BLaER1 (cell line): ENCODE measurements around the gene NIPSNAP3A.
"Not testable (repeated sequence)": the region's sequence is repeated elsewhere in the genome, so short reads cannot be mapped to it uniquely, and the experiment has no call there.

Experiments used
- H3K27ac ChIP-seq: shearing (Covaris generic); formaldehyde crosslinking; 2 replicates; pipeline ENCODE4 v1.8.1; 2022
- H3K27me3 ChIP-seq: shearing (Covaris generic); formaldehyde crosslinking; 2 replicates; pipeline ENCODE4 v1.8.1; 2022
- H3K36me3 ChIP-seq: shearing (Covaris generic); formaldehyde crosslinking; 2 replicates; pipeline ENCODE4 v1.8.1; 2022
- H3K4me1 ChIP-seq: shearing (Covaris generic); formaldehyde crosslinking; 2 replicates; pipeline ENCODE4 v1.8.1; 2022
- H3K4me2 ChIP-seq: shearing (Covaris generic); formaldehyde crosslinking; 2 replicates; pipeline ENCODE4 v1.8.1; 2022
- H3K4me3 ChIP-seq: shearing (Covaris generic); formaldehyde crosslinking; 2 replicates; pipeline ENCODE4 v1.8.1; 2022
- H3K9ac ChIP-seq: shearing (Covaris generic); formaldehyde crosslinking; 2 replicates; pipeline ENCODE4 v1.8.1; 2022
- H3K9me3 ChIP-seq: shearing (Covaris generic); formaldehyde crosslinking; 2 replicates; pipeline ENCODE4 v1.8.1; 2022
- H4K20me1 ChIP-seq: shearing (Covaris generic); formaldehyde crosslinking; 2 replicates; pipeline ENCODE4 v1.8.1; 2022
- Cebpa-rat ChIP-seq: shearing (Covaris generic); IDR thresholded peaks from 2 replicates; pipeline ENCODE4 v1.8.1; 2022

NIPSNAP3A gene

DNA sequence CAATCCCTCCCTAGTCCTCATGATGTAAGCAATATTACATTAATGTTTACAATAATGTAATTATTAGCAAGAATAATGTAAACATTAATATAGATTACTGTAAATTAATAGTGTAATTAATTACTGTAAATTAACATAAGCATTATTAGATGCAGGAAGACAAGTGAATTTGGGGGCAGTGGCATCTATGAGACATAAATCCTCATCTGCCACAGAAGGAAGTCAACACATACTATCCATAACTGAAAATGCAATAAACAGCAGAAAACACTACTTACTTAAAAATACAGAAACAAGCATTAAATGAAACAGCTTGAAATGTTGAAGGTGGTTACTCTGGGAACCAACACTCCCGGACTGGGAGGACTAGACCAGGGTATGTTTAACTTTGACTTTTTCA is 685 bp upstream of the NIPSNAP3A start:
- Histone ChIP-seq H3K4me3 (peak overlapping the region; percentile 72), H3K4me1 (peaks cover 31% of the 10 kb centered on the region), H3K4me2 (peak overlapping the region; percentile 87), H3K27me3 (no peaks in the 10 kb centered on the region), H3K27ac (peak overlapping the region; percentile 79), H3K36me3 (peaks cover 6% of the 10 kb centered on the region; the same call in 1 of the 2 replicates), H3K9ac (peak overlapping the region; percentile 76), H3K9me3 (no peaks in the 10 kb centered on the region), H4K20me1 (no peaks in the 10 kb centered on the region)
- TF ChIP-seq Cebpa-rat = no peak

DNA sequence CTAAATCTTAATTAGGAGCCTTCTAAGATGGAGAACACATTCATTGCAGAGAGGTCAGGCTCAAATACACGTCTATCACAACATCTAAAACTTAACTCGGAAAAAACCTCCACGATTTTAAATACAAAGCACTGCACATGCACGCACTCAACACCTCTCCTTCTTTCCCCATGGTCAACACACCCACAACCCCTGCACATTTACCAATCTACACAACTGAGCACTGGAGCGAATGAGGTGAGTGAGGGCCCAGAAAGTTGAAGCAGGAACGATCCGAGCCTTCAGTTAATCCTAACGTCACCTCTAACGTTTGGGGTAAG is 278 bp upstream of the NIPSNAP3A start:
- Histone ChIP-seq H3K4me3 (peak overlapping the region; percentile 72), H3K27me3 (no peaks in the 10 kb centered on the region), H3K9me3 (no peaks in the 10 kb centered on the region), H4K20me1 (no peaks in the 10 kb centered on the region), H3K27ac (peak overlapping the region; percentile 79), H3K4me2 (peak overlapping the region; percentile 87), H3K36me3 (peaks cover 10% of the 10 kb centered on the region; the same call in 1 of the 2 replicates), H3K9ac (peak overlapping the region; percentile 76), H3K4me1 (peaks cover 31% of the 10 kb centered on the region)
- no peak for TF ChIP-seq Cebpa-rat

DNA sequence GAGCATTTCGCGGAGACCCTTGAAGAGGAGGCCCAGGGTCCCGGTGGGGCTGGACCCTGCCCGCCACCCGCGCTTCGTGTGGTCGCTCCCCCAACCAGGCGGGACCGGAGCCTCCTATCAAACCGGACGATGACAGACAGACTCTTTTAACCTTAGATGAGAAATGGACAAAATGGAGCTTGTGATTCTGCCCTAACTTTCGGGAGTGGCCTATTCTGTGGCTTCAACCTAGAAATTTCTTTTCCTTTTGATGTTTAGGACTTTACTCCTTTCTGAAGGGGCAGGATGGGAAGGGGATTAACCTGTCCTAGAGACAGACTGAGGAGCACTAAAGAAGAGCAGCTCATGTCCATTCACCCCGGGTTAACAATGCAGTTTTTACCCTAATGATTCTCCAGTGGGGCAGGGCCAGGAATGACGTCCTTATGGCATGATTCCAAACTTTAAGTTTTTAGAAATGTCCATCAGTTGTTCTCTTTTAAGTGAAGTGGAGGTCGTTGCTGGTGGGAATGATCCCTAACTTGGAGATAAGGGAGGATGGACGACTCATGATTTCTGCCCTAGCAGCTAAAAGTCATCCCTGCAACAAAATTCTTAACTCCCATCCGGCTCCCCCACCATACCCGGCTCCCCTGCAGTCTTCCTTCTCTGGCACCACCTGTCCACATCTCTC is 1.0 kb downstream of the NIPSNAP3A start:
- H3K4me3 ChIP-seq = peak overlapping the region; percentile 72
- H3K4me1 ChIP-seq = peaks cover 31% of the 10 kb centered on the region
- peak overlapping the region; percentile 76 for H3K9ac ChIP-seq
- H3K9me3 ChIP-seq = no peaks in the 10 kb centered on the region
- no peaks in the 10 kb centered on the region for H3K27me3 ChIP-seq
- H3K36me3 ChIP-seq = peaks cover 21% of the 10 kb centered on the region
- H3K4me2 ChIP-seq = peak overlapping the region; percentile 93
- no peak for TF ChIP-seq Cebpa-rat
- H4K20me1 ChIP-seq = no peaks in the 10 kb centered on the region
- H3K27ac ChIP-seq = peak overlapping the region; percentile 79

DNA sequence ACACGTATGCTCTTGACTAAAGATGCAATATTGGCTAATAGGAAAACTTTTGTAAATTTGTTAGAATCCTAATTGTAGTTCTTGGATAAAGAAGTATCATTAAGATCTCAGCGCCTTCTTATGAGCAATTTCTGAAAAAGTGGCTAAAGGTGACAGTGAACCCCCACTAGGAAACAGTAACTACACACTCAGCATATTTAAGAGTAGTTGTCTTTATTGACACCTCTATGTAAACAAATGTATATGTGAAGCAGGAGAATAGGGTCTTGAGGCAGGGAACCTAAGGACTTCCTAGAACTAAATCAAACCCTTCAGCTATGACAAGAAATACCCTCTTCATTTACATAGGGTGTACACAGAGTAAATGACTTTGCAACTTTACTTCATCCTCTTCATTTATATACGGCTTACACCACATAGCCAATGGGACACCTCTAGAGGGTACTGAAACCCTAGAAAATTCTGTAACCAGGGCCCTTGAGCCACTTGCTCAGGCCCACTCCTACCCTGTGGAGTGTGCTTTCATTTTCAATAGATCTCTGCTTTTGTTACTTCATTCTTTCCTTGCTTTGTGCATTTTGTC is 2.8 kb downstream of the NIPSNAP3A start:
- Histone ChIP-seq H3K4me2 (no peak overlapping the region), H3K36me3 (peaks cover 33% of the 10 kb centered on the region), H4K20me1 (no peaks in the 10 kb centered on the region), H3K9me3 (no peaks in the 10 kb centered on the region), H3K4me3 (no peak overlapping the region), H3K4me1 (peaks cover 31% of the 10 kb centered on the region), H3K27me3 (no peaks in the 10 kb centered on the region), H3K9ac (no peak overlapping the region), H3K27ac (no peak overlapping the region)
- no peak for TF ChIP-seq Cebpa-rat

DNA sequence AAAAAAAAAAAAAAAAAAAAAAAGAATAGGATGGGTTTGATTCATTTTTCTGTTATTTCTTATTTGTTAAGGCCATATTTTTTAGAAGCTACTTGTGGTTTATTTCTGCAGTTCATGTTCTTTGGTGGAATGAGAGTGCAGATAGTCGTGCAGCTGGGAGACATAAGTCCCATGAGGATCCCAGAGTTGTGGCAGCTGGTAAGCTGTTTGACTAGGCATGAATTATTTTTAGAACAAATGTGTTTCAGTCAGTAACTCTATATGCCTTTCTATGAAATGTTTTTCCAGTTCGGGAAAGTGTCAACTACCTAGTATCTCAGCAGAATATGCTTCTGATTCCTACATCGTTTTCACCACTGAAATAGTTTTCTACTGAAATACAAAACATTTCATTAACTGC is 11.5 kb downstream of the NIPSNAP3A start:
- H4K20me1 ChIP-seq = no peaks in the 10 kb centered on the region

DNA sequence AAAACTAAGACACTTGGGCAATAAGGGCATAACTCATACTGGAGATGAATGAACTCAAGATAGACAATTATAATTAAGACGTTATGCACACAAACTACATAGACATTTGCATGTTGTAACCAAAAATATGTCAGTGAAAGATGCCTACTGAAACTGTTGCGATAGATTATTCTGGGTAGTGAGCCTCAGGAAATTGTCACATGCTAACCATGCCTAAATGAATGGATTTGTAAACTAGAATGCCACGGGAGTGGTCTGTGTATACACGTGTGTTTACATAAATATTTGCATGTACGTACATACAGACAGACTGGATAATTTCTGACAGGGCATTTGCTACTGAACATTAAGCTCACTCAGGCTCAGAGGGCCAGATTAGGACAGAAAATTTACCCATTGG is 17.7 kb downstream of the NIPSNAP3A start:
- TF ChIP-seq Cebpa-rat = no peak
- no peaks in the 10 kb centered on the region; the same call in 1 of the 2 replicates for H3K9me3 ChIP-seq
- H3K4me2 ChIP-seq = peak overlapping the region; percentile 85
- H3K27ac ChIP-seq = peak overlapping the region; percentile 91
- peak overlapping the region; percentile 77 for H3K4me3 ChIP-seq
- H3K27me3 ChIP-seq = no peaks in the 10 kb centered on the region
- H3K4me1 ChIP-seq = peaks cover 63% of the 10 kb centered on the region
- peaks cover 18% of the 10 kb centered on the region; the same call in 1 of the 2 replicates for H3K36me3 ChIP-seq
- no peaks in the 10 kb centered on the region for H4K20me1 ChIP-seq
- peak overlapping the region; percentile 87 for H3K9ac ChIP-seq

More for the DNA sequence above, 11.5 kb downstream of the NIPSNAP3A start:
- Histone ChIP-seq H3K4me1 (peaks cover 46% of the 10 kb centered on the region), H3K36me3 (peaks cover 16% of the 10 kb centered on the region), H3K27ac (peak overlapping the region; percentile 86), H3K4me3 (peak overlapping the region; percentile 58; the same call in 1 of the 2 replicates), H3K9ac (peak overlapping the region; percentile 70), H3K9me3 (no peaks in the 10 kb centered on the region; the same call in 1 of the 2 replicates), H3K4me2 (peak overlapping the region; percentile 80), H3K27me3 (no peaks in the 10 kb centered on the region)
- TF ChIP-seq Cebpa-rat = no peak

DNA sequence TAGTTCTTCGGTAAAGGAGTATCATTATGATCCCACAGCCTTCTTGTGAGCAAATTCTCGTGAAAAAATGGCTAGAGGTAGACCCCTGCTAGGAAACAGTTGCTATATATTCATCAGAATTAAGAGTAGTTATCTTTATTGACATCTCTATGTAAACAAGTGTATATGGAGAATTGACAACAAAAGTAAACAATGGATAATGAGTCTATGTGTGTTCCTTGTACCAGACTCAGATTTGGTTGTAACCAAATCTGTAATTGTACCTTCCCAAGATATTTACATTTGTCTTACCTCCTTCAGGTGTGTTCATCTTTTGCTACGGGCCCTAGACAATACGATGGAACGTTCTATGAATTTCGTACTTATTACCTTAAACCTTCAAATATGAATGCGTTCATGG is 18.5 kb downstream of the NIPSNAP3A start:
- no peaks in the 10 kb centered on the region for H3K27me3 ChIP-seq
- H3K4me1 ChIP-seq = peaks cover 62% of the 10 kb centered on the region
- peaks cover under 1% of the 10 kb centered on the region; the same call in 1 of the 2 replicates for H3K9me3 ChIP-seq
- peak overlapping the region; percentile 87; the same call in 1 of the 2 replicates for H3K9ac ChIP-seq
- peaks cover 22% of the 10 kb centered on the region for H3K36me3 ChIP-seq
- no peaks in the 10 kb centered on the region for H4K20me1 ChIP-seq
- H3K4me3 ChIP-seq = peak overlapping the region; percentile 77
- H3K4me2 ChIP-seq = peak overlapping the region; percentile 85
- peak overlapping the region; percentile 91 for H3K27ac ChIP-seq
- no peak for TF ChIP-seq Cebpa-rat

DNA sequence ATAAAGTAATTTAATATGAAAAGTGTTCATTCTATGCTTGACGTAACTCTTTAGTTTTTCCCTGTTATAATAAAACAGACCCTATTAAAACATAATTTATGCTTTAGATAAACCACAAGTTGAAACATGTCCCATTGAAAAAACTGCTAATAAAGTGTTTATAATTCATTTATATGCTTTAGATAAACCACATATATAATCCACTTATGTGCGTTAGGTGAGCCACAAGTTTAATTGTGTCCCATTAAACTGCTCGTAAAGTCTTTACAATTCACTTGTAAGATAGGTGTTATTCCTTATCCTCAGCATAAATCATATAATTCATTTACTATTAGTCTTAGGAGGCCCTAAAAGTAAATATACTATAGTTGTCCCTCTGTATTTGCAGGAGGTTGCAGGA is 20.0 kb downstream of the NIPSNAP3A start:
- Histone ChIP-seq H3K4me3 (no peak overlapping the region), H3K27me3 (no peaks in the 10 kb centered on the region), H4K20me1 (no peaks in the 10 kb centered on the region), H3K4me2 (no peak overlapping the region), H3K36me3 (peaks cover 29% of the 10 kb centered on the region), H3K27ac (no peak overlapping the region), H3K4me1 (peaks cover 65% of the 10 kb centered on the region), H3K9ac (no peak overlapping the region), H3K9me3 (peaks cover 7% of the 10 kb centered on the region; the same call in 1 of the 2 replicates)
- TF ChIP-seq Cebpa-rat = no peak

DNA sequence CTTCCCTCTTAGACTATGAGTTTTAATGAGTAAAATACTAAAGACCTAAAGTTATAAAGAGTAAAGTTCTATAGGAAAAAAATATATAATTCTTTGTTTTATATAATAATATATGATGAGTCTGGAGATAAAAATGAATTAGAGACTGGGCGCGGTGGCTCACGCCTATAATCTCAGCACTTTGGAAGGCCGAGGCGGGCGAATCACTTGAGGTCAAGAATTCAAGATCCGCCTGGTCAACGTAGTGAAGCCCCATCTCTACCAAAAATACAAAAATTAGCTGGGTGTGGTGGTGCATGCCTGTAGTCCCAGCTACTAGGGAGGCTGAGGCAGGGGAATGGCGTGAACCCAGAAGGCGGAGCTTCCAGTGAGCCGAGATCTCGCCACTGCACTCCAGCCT is 21.5 kb downstream of the NIPSNAP3A start:
- peaks cover 64% of the 10 kb centered on the region for H3K4me1 ChIP-seq

DNA sequence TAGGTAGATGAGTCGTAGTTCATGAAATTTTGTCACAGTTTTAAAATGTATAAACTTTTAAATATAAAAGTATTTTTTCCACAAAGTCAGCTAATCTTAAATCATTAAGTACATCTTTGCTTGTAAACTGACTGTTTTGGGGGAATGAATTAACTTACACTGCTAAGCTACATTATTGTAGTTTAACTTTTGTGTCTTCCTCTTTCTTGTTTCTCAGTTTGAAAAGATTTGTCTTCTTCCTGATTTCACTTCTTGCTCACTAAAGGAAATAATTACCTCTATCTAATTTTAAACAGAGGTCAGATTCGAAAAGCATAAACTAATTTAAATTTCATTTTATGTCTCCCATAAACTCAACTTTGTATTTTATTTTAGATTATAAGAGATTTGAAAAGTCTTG is 22.2 kb downstream of the NIPSNAP3A start:
- Histone ChIP-seq H3K36me3 (peaks cover 29% of the 10 kb centered on the region), H3K4me2 (peak overlapping the region; percentile 52), H3K4me3 (no peak overlapping the region), H3K27ac (peak overlapping the region; percentile 59), H3K4me1 (peaks cover 70% of the 10 kb centered on the region), H3K9me3 (peaks cover 7% of the 10 kb centered on the region; the same call in 1 of the 2 replicates), H4K20me1 (no peaks in the 10 kb centered on the region), H3K27me3 (no peaks in the 10 kb centered on the region), H3K9ac (no peak overlapping the region)
- no peak for TF ChIP-seq Cebpa-rat

More for the DNA sequence above, 21.5 kb downstream of the NIPSNAP3A start:
- H3K27ac ChIP-seq, H3K9me3 ChIP-seq, H3K4me3 ChIP-seq, H3K27me3 ChIP-seq, H3K9ac ChIP-seq, H4K20me1 ChIP-seq: not testable (repeated sequence)
- Histone ChIP-seq H3K36me3 (peaks cover 29% of the 10 kb centered on the region), H3K4me2 (peak overlapping the region; percentile 52)
